ENCODE results near the gene PUS7. TPM values are rescaled to one million over a fixed set of nuclear protein-coding genes. Genes with fewer than 3 reads are reported as not detected.

Gene PUS7
- 3.7 and 6.6 TPM in 2 replicates for polyA plus RNA-seq

DNA sequence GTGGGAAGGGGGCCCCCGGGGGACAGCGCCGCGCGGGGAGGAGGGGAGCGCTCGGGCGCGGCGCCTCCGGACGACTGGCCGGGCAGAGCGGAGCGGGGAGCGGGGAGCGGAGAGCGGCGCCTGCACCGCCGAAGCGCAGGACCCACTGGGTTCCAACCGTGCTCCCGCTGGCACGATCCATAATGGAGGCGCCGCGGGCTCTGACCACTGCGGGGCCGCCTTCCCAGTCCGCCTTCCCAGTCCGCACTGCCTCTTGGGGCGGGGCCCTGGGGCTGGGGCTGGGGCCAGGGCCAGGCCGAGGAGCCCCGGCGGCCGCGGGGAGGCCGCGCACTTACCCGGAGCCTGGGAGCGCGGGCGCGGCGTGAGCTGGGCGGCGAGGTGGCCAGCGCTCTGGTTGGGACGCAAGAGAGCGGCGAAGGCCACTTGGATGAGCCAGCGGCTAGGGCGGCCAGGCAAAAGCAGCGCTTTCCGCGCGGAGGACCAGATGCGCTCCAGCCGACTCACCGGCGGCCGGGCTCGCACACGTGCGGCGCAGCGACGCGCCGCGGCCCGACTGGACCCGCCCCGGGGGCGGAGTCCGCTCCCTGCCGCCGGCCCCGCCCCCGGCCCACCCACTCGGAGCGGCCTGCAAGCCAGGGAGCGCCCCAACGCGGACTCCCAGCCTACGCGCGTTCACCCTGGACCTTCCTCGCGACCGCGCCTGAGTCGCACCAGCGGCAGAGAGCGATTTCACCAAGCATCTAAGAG, at the start of gene PUS7:
PUS7 (minus strand) TSS at position 555 of the 747 bp plus-strand sequence. CDS start 13,759 bp downstream, outside the sequence.

GRCh38 chr7:105531792-105532671, 10.0 kb upstream of the PUS7 start, which contains the start of gene RINT1:
Gene RINT1 (plus strand): TSS chr7:105532201. CDS start chr7:105532316, 115 bp downstream.

Other genes with a start within 250 kb of the PUS7 start
- gene SRPK2, start 133.3 kb downstream of the PUS7 start, polyA plus RNA-seq: 109 and 181 TPM in 2 replicates
- gene RINT1, start 9.9 kb upstream of the PUS7 start, polyA plus RNA-seq: 14.3 and 22.3 TPM in 2 replicates
- gene EFCAB10, start 59.2 kb upstream of the PUS7 start, polyA plus RNA-seq: 1.3 and 4.4 TPM in 2 replicates

All from Purkinje cell (primary cell).